MM.1S (cell line): ENCODE data around the gene PARP8.

ENCODE experiments used
- EZH2 ChIP-seq: fragments of 300-600 bp; sonication (generic); optimal IDR thresholded peaks from 2 replicates; pipeline ENCODE3; 2017; ENCODE audit warnings: low read depth, mild to moderate bottlenecking, antibody characterized with exemption, low read length, mixed read lengths
- EZH2phosphoT487 ChIP-seq: fragments of 300-600 bp; sonication (generic); IDR thresholded peaks from 2 replicates; pipeline ENCODE4 v1.6.1; 2018; ENCODE audit warnings: antibody characterized with exemption, low read length
- TF ChIP-seq, protein P1 (sequence below): fragments of 300-600 bp; sonication (generic); IDR thresholded peaks from 2 replicates; pipeline ENCODE4 v1.5.1; 2016; ENCODE audit warnings: antibody characterized with exemption, low read length, mixed read lengths

DNA sequence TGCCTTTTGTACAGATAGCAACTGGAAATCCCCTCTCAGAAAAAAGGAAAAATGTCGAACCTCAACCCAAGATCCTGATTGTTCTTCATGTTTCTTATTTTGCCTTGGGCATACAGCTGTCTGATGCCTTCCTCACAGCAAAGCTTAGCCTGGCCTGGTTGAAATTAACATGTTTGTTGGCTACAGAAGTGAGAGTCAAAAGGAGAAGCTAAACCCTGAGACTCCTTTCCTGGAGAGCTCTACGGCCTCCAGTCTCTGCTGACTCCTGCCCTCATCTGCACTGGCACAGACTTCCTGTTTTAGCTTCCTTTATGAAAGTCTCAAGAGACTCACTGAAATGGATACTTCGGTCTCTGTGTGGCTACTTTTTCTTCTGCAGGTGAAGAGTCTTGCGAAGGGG lies 186.7 kb downstream of the PARP8 start:
- TF ChIP-seq, protein P1, sequence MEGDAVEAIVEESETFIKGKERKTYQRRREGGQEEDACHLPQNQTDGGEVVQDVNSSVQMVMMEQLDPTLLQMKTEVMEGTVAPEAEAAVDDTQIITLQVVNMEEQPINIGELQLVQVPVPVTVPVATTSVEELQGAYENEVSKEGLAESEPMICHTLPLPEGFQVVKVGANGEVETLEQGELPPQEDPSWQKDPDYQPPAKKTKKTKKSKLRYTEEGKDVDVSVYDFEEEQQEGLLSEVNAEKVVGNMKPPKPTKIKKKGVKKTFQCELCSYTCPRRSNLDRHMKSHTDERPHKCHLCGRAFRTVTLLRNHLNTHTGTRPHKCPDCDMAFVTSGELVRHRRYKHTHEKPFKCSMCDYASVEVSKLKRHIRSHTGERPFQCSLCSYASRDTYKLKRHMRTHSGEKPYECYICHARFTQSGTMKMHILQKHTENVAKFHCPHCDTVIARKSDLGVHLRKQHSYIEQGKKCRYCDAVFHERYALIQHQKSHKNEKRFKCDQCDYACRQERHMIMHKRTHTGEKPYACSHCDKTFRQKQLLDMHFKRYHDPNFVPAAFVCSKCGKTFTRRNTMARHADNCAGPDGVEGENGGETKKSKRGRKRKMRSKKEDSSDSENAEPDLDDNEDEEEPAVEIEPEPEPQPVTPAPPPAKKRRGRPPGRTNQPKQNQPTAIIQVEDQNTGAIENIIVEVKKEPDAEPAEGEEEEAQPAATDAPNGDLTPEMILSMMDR, result no peak
- TF ChIP-seq EZH2phosphoT487, result no peak
- no peak for TF ChIP-seq EZH2
